GM18873 (cell line): Measurements from ENCODE around the gene RAD51B.

ENCODE experiments used
- ATAC-seq: cut with Tn5 transposase; IDR thresholded peaks from one replicate; pipeline ENCODE4 v1.9.1; 2021; ENCODE audit warnings: mild to moderate bottlenecking, moderate library complexity, moderate number of reproducible peaks; ENCODE audit not compliant: unreplicated experiment, low FRiP score

The RAD51B gene

DNA sequence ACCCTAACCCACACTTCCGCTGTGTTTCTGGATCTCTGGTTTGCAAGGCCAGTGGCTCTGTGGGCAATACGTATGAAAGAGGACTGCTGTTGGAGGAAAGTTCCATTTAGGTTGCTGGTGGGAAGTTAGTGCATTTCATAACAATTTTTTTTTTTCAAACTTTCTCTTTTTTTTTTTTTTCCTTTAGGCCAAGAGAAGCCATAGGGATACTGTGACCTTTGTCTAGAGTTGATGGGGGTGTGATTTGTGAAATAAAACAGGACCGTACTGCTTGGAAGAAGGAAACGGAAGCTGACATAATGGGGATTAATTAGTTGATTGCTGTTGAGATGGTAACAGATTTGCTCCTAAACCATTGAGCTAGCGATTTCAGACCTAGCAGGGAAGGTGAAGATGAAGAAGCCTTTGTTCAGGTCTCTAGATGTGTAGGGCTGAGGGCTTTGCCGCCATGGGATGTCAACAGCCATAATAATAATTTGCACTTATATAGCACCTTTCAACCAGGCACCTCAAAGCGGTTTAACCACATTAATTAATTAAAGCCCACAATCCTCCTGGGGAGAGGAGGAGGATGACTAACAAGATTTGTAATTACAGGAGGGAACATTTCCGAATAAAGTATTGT, 658.0 kb downstream of the RAD51B start:
- ATAC-seq: no peak

GRCh38 chr14:68479247-68479646, 659.7 kb downstream of the RAD51B start:
- ATAC-seq: no peak

- no peak for ATAC-seq
Observed at GRCh38 chr14:68482018-68482417, 662.4 kb downstream of the RAD51B start.

- no peak for ATAC-seq
Observed at GRCh38 chr14:68482772-68483395, 663.3 kb downstream of the RAD51B start.

GRCh38 chr14:68486033-68486732, 666.6 kb downstream of the RAD51B start:
- ATAC-seq: no peak

- no peak for ATAC-seq
Observed at GRCh38 chr14:68486809-68487208, 667.2 kb downstream of the RAD51B start.

GRCh38 chr14:68487805-68488590, 668.4 kb downstream of the RAD51B start:
- no peak for ATAC-seq

GRCh38 chr14:68491793-68492192, 672.2 kb downstream of the RAD51B start:
- ATAC-seq: no peak

- no peak for ATAC-seq
Observed at GRCh38 chr14:68492381-68493151, 673.0 kb downstream of the RAD51B start.

DNA sequence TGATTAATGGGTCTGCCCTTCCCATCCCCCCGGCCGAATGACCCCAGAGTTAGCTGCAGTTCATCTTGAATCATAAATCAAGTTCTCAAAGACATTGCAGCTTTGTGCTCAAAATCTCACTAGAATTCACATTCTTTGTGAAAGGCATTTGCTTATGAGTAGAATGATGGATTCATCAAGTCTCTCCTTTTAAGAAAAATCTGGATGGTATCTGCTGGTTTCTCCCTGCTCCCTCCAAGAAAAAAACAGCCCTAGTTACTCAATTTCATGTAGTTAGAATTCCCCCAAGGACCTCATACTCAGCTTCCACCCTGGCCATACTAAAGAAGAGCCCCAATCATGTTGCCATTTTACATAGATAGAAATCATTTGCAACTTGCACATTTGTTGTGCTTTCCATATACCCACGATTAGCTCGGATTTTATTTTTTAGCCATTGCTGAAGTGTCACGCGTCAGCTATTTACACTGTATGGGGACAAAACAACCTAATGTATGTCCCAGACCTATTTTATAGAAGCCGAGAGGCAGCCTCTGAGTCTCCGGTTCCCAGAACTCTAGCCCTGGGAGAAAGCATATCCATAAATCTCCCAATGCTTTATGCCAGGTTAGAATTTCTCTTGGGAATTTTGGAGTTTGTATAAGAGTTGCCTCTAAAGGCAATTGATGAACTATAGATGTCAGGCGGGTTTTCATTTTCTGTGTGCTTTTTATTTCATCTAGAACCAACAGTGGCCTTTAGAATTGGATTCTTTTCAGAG, 673.8 kb downstream of the RAD51B start:
- ATAC-seq: no peak

DNA sequence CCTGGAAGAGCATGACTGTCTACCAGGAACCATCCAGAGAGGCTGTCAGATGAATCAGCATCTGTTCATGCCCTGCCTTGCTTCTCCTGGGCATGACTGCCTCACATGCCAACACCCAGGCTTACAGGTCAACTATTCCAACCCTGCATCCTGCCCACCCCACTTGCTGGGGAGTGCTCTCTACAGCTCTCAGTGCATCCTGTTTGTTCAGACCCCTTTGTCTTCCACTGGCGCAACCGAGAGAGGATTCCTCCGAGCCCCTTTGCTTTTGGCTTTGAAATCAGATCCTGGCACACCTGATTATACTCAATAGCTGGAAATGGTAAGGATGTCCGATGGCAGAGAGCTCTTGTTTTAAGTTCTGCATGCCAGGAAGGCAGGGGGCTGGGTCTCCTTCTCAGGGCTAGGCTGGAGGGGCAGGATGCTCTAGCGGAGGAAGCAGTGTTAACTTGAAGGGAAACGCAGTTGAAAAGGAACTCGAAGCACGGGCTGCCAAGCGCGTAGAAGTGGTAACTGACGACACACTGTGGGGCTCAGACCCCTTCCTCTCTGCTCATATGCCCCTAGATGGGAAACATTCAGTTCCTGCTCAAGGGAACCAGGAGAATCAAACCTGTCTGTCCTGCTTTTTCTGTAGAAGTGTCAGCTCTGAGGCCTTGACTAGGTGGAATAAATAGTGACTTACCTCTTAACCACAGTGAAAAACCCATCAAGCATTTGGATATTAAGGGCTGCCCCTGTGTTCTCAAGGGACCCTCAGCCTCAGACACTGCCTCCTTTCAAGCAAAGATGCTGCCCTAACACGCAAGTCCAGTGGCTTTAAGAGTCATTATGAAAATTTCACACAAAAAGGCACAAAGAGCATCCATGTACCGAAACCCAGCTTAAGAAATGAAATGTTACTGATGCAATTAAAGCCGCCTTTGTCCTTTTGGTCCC, 675.8 kb downstream of the RAD51B start:
- no peak for ATAC-seq

DNA sequence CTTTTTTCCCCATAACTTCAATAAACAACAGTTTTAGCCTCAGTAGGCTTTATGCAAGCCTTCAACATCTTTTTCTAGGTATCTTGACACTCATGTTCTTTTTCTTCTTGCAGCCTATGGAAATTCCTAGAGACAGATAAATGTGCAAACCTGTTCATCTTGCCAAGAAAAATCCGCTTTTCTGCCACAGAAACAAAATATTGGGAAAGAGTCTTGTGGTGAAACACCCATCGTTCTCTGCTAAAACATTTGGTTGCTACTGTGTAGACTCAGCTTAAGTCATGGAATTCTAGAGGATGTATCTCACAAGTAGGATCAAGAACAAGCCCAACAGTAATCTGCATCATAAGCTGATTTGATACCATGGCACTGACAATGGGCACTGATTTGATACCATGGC, 677.4 kb downstream of the RAD51B start:
- no peak for ATAC-seq

GRCh38 chr14:68499451-68499850, 679.9 kb downstream of the RAD51B start:
- no peak for ATAC-seq

GRCh38 chr14:68501171-68501570, 681.6 kb downstream of the RAD51B start:
- ATAC-seq: no peak

GRCh38 chr14:68501614-68502052, 682.1 kb downstream of the RAD51B start:
- ATAC-seq: no peak

DNA sequence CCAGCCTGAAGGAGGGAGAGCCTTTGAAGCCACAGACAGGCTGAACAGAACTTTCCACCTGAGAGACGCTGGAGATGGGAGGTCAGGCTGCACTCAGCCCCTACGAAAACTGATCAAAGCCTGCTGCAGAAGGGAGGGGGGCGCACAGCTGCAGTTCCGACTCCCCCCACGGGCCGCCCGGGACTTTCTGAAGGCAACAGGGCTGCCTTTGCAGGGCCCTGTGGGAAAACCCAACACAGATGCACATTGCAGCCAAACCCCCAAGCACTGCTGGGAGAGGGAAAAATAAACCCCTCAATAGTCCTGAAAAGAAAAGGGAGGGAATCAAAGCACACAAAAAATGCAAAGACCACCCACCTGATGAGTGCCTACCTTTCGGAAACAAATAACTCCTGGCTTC, 682.7 kb downstream of the RAD51B start:
- no peak for ATAC-seq

GRCh38 chr14:68503186-68503825, 683.7 kb downstream of the RAD51B start:
- no peak for ATAC-seq

DNA sequence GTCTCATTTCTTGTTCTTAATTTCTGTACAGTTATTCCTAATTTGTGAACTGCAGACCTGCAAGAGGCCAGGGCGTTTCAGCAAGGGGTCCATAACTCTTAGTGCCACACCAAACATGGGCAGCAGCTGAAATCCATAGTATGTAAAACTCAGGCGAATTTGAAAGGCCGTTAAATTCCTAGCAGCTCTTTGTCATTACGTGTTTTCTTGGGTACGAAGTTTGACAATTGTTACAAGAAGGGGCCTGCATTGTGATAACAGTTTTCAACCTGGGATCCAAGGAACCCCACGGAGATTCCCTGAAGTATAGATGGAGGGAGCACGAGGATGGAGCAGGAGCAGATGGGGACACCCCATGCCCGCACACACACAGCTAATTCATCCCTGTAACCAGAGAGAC, 685.3 kb downstream of the RAD51B start:
- no peak for ATAC-seq
